OCI-LY7 (cell line): Measurements from ENCODE around the gene NDUFA13.

Experiments
- CTCF ChIP-seq: fragments of 200-600 bp; sonication (generic); conservative IDR thresholded peaks from 2 replicates; pipeline ENCODE4 v1.5.1; 2014; ENCODE audit warnings: mild to moderate bottlenecking, antibody characterized with exemption, low read length, moderate library complexity, mixed read lengths
- EZH2phosphoT487 ChIP-seq: fragments of 200-600 bp; sonication (generic); IDR thresholded peaks from 2 replicates; pipeline ENCODE4 v1.6.1; 2018; ENCODE audit warnings: low read depth, borderline replicate concordance, mild to moderate bottlenecking, mixed run types, antibody characterized with exemption, low read length, moderate library complexity, mixed read lengths

- TF ChIP-seq CTCF (no peak), EZH2phosphoT487 (no peak)
Measured at GRCh38 chr19:19540064-19540714, 24.2 kb downstream of the NDUFA13 start.
